Osteoblast (primary cell): ENCODE results near the gene SLC23A3. TPM values are rescaled to one million over a fixed set of nuclear protein-coding genes. Genes with fewer than 3 reads are reported as not detected.

Experiments
- total RNA-seq: library from RNA; depleted of rRNA; stranded (reverse); fragments of >200 nt; gene quantifications from 2 replicates; pipeline ENCODE4 v1.2.3, GENCODE V29; 2012

Gene SLC23A3
- total RNA-seq, 1 donor: 1.4 TPM

Other genes starting within 250 kb of the SLC23A3 start
- gene CDK5R2, start 210.4 kb downstream of the SLC23A3 start, total RNA-seq: not detected in 2 replicates
- gene FEV, start 184.8 kb downstream of the SLC23A3 start, total RNA-seq: not detected in 2 replicates
- gene CRYBA2, start 176.6 kb downstream of the SLC23A3 start, total RNA-seq: not detected in 2 replicates
- not detected in 2 replicates for gene CFAP65, start 128.5 kb downstream of the SLC23A3 start, total RNA-seq
- under 0.01 and 0.29 TPM in 2 replicates for gene IHH, start 109.1 kb downstream of the SLC23A3 start, total RNA-seq
- 21.7 and 23.0 TPM in 2 replicates for gene NHEJ1, start 9.2 kb downstream of the SLC23A3 start, total RNA-seq
- gene CNPPD1, start 6.9 kb upstream of the SLC23A3 start, total RNA-seq: 26.1 and 26.5 TPM in 2 replicates
- gene RETREG2, start 8.2 kb upstream of the SLC23A3 start, total RNA-seq: 109 and 121 TPM in 2 replicates
- 25.0 and 26.5 TPM in 2 replicates for gene ZFAND2B, start 36.8 kb upstream of the SLC23A3 start, total RNA-seq
- gene ABCB6, start 48.9 kb upstream of the SLC23A3 start, total RNA-seq: 26.2 and 28.2 TPM in 2 replicates
- 56.0 and 60.8 TPM in 2 replicates for gene ATG9A, start 59.6 kb upstream of the SLC23A3 start, total RNA-seq
- 35.1 TPM in 2 replicates for gene ANKZF1, start 59.8 kb upstream of the SLC23A3 start, total RNA-seq
- gene GLB1L, start 75.4 kb upstream of the SLC23A3 start, total RNA-seq: 13.0 and 21.0 TPM in 2 replicates
- 29.5 and 31.8 TPM in 2 replicates for gene STK16, start 75.5 kb upstream of the SLC23A3 start, total RNA-seq
- gene TUBA4B, start 83.2 kb upstream of the SLC23A3 start, total RNA-seq: not detected in 2 replicates
- 11.9 and 13.6 TPM in 2 replicates for gene TUBA4A, start 83.9 kb upstream of the SLC23A3 start, total RNA-seq
- gene DNAJB2, start 109.3 kb upstream of the SLC23A3 start, total RNA-seq: 33.3 and 41.3 TPM in 2 replicates
- gene PTPRN, start 139.4 kb upstream of the SLC23A3 start, total RNA-seq: under 0.01 and 1.2 TPM in 2 replicates
- not detected in 2 replicates for gene RESP18, start 162.7 kb upstream of the SLC23A3 start, total RNA-seq
- 60.7 and 67.3 TPM in 2 replicates for gene DNPEP, start 217.9 kb upstream of the SLC23A3 start, total RNA-seq
- gene DES, start 248.3 kb upstream of the SLC23A3 start, total RNA-seq: 0.72 and 1.2 TPM in 2 replicates